NCI-H82 (cell line): ENCODE measurements around the gene BUD31.

ENCODE experiments used
- DNase-seq: peaks from one replicate; lab custom pipeline; 2025; lab: John Stamatoyannopoulos, UW

BUD31 gene

DNA sequence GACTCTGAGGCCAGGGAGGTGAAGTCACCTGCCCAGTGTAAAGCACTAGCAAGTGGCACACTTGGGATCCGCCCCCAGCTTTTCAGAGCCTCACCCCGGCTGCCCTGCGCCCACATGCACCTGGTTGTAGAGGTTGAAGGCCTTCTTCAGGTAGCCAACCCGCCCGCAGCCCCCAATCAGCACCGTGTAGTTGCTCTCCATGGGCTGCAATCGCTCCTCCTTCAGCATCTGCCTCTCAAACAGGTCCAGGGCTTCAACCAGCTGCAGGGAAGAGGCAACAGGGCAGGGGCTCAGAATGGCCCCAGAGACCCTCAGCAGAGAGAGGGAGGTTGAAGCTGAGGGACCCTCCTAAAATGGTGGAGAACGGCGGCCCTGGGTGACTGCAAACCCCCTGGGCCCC is 24.4 kb downstream of the BUD31 start:
- DNase-seq = no peak

DNA sequence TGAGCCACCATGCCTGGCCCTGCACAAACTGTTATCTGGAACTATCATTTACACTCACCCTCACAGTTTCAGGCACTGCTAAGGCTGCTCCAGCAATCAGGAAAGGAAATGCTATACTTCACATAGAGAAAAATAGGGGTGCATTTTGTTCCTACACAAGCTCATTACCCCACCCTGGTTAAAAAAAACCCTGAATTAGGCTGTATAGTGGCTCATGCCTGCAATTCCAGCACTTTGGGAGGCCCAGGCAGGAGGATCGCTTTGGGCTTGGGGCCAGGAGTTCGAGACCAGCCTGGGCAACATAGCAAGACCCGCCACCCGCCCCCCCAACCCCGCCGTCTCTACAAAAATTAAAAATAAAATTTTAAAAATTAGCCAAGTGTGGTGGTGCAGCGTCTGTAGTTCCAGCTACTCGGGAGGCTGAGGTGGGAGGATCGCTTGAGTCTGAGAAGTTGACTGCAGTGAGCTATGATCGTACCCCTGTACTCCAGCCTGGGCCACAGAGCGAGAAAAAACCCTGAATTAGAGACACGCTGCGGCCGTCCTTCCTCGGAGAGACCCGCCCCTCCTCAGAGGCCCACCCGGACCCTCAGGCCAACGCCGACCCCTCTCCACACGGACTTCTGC is 29.3 kb downstream of the BUD31 start:
- no peak for DNase-seq

DNA sequence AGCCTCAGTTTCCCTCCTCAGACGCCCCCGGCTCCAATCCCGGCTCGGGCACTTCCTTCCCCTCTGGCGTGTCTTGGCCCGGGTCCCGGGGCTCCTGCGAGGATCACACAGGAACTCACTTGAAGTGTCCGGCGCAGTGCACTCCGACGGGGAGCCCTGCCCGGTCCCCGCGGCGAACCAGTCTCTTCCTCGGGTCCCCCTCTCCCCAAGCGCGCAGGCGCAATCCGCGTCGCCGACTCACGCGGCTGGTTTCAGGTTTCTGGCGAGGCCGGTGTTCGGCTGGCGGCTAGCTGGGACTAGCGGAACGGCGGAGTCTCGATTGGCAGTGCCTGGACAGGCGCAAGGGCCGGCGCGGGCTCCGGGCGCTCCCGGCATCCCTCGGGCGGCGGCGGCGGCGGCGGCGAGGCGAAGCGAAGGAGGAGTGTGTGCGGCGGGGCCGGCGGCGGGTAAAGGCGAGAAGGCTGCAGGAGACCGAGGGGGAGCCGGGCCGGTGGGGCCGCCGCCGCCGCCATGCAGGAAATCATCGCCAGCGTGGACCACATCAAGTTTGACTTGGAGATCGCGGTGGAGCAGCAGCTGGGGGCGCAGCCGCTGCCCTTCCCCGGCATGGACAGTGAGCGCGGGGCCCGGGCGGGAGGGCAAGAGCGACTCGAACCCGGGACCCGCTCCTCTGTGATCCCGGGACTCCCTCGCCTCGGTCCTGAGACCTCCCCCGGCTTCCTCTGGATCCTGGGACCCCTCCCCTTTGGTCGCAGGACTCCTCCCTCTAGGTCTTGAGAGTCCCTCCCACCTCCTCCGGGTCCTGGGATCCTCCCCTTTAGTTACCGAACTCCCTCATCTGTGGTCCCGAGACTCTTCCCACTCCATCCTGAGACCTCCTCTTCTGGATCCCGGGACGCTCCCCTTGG is 30.1 kb downstream of the BUD31 start, which contains the start of the genes CPSF4 and PTCD1:
Gene CPSF4 (plus strand): TSS at position 371 of the 908 bp plus-strand sequence. CDS start 140 bp downstream, at position 511.
Gene PTCD1 (minus strand): TSS at position 226 of the 908 bp plus-strand sequence. CDS start 3,556 bp downstream, outside the sequence.
- DNase-seq = peak; percentile 95

DNA sequence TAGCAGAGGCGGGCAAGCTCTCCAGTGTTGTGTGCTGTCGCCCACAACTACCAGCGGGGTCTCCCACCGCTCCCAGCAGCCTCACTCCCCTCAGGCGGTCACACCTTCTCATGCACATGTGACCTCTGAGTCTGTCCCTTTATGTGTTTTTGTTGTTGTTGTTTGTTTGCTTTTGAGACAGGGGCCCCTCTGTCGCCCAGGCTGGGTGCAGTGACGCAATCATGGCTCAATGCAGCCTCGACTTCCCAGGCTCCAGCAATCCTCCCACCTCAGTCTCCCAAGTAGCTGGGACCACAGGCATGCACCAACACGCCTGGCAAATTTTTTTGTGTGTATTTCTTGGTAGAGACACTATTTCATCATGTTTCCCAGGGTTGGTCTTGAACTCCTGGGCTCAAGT is 31.4 kb downstream of the BUD31 start:
- DNase-seq = no peak

DNA sequence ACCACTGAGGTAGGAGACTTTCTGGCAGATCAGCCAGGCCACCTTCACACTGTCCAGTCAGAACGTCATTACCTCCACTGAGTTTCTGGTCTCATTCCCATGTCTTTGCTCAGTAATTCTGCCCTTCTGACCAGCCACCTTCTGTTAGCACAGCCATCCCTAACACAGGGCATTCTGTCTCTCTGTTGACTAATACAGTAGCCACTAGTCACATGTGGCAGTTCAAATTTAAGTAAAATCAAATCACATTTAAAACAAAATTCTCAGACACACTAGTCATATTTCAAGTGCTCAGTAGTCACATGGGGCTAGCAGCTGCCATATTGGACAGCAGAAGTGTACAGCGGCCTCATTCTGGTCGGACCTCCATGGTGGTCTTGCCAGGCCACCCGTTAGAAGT is 37.3 kb downstream of the BUD31 start:
- no peak for DNase-seq

DNA sequence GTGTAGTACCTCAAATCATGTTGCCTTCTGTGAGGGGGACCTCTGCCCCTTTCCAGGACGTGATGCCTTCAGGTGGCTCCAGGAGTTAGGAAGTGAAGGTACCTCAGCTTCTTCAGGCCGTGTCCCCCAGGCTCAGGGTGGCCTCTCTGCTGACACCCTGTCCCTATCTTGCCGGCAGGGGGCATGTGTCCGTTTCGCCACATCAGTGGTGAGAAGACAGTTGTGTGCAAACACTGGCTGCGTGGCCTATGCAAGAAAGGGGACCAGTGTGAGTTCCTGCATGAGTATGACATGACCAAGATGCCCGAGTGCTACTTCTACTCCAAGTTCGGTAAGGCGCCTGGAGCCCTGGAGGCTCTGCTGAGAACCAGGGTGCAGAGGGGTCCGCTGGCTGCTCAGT is 39.2 kb downstream of the BUD31 start:
- peak; percentile 40 for DNase-seq

DNA sequence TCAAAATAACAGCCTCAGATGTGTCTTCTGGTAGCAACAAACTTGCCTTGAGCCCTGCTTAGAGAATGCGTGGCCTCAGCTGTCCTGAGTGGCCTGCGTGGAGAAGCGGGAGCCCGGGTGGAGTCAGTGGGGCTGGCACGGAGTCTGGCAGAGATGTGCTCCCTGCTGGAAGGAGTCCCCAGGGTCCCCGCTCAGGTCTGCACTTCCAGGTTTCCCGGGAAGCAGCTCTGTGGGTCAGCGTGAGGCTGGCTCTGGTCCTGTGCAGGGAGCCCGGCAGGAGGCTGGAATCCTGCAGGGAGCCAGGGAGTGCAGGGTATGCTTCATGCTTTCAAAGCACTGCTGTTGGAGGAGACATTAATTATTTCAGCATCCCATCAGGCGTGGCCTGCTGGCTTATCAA is 40.1 kb downstream of the BUD31 start:
- no peak for DNase-seq

DNA sequence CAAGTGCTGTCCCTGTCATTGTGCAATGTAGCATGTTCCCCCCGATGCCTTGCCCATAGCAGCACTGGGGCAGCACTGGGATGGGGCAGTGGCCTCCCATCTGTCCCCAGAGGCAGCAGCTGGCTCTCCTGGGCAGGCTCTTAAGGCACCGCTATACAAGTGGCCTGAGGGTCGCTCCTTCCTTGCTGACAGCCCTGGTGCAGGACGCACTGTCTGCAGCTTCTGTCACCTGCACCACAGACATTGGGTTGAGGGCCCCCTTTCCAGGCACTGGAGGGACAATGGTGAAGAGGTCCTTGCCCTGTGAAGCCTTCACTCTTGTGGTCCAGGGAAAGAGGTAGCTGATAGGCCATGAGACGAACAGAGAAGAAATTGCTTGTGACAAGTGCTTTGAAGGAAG is 40.6 kb downstream of the BUD31 start:
- DNase-seq = no peak

DNA sequence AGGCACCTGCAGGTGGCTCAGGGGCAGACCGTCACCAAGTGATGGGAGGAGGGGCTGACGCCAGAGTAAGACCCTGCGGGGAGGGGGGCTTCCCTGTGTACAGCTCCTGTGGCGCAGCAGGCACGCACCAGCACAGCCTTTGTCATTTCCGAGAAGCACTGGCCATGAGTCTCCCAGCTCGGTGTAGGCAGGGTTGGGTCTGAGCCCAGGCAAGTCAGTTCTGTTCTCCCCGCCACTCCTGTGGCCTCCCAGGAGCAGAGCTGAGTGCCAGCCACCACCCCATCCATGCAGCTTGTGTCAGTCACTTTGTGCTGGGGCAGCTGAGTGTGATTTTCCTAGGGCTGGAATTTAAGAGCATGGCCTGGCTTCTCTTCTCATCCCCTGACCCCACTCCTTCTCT is 43.2 kb downstream of the BUD31 start:
- no peak for DNase-seq

DNA sequence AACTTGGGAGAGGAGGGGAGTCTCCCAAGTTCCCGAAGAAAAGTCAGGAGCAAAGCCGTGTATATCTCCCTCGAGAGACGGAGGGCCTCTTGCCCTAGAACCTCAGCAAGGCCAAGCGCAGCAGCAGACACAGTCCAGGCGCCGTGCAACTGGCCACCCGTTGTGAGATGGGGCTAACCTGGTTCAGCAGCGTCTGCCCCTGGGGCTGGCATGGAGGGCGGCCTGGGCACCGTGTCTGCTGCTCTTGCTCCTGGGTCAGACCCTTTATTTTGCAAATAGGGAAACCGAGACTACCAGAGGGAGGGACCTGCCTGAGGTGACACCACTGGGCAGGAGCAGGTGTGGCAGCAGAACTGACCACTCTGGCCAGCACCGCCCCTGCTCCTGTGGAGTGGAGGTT is 43.8 kb downstream of the BUD31 start:
- DNase-seq = no peak

DNA sequence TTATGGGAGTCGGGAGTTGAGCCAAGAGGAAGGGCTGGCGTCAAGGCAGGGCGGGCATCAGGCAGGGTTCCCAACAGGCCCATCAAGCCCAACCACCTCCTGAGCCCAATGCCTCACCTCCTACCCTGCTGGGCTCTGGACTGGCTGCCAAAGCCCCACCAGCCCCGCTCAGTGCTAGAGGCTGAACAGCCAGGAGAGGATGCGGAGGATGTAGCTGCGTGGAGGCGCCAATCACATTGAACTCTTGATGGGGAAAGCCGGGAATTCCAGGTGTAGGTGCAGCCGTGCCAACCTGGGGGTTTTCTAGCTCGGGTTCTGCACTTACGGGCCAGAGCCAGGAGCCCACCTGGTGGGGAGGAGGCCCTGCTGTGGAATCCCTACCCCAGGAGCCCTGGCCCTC is 44.3 kb downstream of the BUD31 start:
- no peak for DNase-seq

DNA sequence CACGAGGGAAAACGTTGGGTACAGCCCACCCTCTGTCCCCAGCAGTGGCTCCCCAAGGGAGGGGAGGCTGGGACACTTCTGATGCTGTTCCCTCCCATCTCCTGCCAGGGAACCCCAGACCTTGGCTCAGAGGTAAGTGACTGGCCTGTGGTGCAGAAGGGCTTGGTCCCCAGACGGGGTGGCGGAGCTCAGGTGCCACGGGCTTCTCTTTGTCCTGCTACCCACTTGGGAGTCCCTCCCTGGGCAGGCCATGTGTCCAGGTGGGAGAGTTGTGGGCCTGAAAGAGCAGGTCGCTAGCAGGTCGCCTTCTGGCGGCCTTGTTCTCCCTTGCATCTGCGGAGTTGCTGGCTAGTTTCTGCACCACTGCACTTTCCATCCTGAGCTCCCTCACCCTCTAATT is 47.1 kb downstream of the BUD31 start:
- no peak for DNase-seq

DNA sequence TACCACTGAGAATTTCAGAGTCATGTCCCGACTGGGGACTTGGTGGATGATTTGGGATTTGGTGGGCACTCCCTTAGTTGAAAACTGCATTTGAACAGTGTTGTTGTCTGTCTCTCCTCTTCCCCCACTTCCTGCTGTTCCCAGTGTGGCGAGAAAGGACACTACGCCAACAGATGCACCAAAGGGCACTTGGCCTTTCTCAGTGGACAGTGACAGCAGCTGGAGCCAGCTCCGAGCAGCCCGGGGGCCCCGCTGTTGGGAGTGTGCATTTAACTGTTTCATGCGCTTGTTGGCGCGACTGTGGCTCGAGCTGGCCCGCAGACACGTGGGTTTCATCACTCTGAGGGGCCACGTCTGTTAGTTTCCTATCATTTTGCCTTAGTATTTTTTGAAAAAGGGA is 47.5 kb downstream of the BUD31 start:
- DNase-seq = no peak

DNA sequence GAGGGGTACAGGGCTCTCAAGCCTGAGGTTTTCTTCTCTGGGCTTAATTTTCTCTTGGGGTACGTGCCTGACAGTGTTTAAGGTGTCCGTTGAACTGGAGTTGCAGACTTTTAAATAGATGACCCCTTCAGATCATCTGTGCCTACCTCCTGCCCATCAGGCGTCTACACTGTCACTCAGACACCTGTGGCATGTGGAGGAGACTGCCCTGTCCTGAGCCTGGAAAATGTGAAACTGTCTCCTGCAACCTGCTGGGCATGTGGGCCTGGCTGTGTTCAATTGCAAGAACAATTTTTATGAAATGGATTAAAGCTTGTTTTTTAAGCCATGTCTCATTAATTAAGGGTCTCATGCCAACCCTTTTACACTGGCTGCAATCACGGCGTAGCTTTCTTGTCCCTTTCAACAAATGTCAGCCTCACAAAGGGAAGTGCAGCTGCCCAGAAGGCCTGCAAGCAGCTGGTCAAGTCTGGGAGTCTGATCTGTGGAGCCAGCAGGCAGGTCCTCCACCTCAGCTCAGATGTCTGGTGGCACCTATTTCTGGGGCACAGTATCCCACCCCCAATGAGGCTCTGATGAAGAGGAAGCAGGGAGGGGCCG is 48.4 kb downstream of the BUD31 start:
- DNase-seq = no peak

DNA sequence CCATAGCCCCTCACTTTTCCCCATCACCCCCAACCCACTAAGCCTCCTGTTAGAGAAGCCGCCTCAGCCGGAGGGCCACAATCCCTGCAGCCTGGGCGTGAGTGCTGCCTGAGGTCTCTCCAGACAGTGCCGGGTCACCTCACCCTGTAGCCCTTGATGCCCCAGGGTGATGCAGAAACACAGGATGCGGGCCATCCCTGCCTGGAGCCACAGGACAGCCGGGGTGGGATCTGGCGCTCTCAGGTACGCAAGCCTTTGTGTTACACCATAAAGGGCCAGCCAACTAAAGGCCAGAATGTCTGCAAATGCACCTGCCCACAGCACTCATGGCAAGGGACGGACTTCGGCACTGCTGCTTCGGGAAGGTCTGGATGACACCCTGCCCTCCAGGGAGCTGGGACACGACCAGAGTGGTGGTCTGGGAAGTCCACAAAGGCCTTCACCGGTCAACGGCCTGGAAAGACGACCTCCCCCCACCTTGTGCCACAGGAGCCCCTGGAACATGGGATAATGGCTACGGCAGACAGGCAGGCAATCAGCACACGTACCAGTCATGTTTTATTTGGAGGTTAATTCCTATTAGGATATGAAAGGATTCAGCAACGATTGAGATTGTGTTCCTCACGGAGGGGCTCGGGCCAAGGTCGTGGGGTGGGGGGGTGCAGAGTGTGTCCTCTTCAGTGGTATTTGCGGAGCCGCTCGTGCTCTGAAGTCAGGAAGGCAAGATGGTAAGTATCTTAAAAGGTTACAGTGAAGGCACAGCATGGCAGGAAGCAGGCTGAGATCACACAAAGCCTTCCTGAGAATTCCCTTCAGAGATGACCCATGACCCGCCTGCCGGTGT is 49.1 kb downstream of the BUD31 start:
- DNase-seq = no peak

DNA sequence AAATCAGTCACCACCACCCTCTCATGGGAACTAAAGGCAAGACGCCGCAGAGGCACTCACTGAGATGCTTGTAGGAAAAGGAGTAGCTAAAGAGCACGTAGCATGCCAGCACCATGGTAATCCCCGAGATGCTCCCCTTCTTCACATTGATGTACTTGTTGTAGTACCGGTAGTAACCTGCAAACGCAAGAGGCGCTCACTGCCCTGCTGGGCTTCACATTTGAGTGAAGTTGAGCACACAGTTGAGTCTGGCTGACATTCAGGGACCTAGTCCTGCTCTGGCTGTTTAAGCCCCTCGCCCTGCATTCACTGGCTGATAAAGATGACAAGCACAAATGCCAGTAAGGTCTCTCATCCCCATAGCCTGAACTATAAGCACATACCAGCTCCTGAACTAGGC is 50.3 kb downstream of the BUD31 start:
- peak; percentile 66 for DNase-seq

DNA sequence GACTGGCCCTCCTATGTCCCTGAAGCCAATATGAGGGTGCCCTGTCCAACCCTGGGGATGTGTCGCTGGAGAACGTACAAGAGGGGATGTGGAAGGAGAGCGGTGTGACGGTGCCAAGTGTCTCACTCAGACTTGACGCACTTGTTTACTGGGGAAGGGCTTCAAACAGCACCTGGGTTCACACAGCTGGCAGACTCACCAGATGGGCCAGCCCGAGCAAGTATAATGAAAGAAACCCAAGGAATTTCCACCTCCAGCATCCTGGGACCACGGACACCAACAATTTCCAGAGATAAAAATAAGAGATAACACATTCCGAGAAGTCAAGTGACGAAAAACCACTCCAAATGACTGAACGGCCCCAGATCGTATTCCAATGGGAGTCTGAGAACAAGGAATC is 51.9 kb downstream of the BUD31 start:
- no peak for DNase-seq

DNA sequence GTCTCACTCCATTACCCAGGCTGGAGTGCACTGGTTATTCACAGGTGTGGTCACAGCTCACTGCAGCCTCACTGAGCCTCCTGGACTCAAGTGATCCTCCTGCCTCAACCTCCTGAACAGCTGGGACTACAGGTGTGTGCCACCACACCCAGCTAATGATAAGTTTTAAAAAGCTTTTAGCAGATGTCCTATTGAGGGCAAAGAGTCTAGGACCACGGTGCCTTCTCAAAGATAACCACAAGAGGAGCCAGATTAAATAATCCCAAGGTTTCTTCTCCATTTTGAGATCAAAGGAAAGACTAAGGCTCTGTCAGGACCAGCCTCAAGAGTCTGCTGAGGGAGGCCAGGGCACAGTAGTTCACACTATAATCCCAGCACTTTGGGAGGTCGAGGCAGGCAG is 52.5 kb downstream of the BUD31 start:
- DNase-seq = peak; percentile 10

DNA sequence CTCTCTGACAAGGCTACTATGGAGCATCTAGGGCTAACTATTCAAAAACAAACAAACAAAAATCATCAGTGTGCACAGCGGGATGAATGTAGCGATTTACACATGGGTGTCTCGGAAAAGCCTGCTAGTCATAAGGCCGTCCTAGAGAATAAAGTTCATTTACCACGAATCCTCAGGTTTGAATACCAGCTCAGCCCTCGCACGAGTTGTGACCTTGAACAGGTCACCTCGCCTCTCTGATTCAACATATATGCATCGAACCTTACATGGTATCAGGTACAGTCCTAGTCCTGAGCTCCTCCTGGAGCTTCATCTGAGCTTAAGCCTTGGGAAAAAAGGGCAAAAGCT is 56.6 kb downstream of the BUD31 start:
- no peak for DNase-seq

DNA sequence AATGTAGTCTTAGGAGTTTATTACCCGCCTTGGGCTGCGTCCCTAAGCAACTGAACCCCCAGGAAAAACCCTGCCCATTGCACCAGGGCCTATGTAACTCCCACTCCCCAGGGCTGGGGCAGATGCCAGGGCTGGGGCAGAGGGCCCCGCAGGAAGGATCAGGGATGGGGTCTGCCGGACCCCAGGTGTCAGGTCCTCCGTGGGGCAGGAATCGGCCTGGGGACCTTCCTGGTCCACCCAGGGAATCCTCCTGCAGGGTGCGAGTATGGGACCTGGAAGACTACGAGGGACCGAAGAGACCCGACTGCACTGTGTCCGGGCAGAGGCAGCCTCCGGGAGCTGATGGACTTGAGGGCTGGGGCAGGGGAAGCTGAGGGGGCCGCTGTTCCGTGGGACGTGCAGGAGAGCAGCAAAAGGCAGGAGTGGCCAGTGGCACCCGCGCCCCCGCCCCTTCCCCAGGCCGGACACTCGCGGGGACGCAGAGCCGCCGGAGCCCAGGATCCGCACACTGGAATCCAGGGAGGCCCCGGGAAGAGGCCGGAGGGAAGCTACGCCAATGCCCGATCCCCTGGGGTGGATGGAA is 59.7 kb downstream of the BUD31 start:
- DNase-seq = no peak
